Measurements from ENCODE around the gene NELFB. TPM values are rescaled to one million over a fixed set of nuclear protein-coding genes. Genes with fewer than 3 reads are reported as not detected.

The NELFB gene
- total RNA-seq, 2 donors from 2014 or later = 37.2 to 40.6 TPM

- no peaks in the 10 kb centered on the region for H3K27me3 ChIP-seq (replicated peaks; ENCODE audit: insufficient read depth)
- H3K36me3 ChIP-seq = no peaks in the 10 kb centered on the region
- peak overlapping the region; percentile 68 for H3K4me3 ChIP-seq
- DNase-seq (ENCODE audit: low spot score) = no peak
- peaks cover 30 to 40% of the 10 kb centered on the region in 2 donors for H3K4me1 ChIP-seq (ENCODE audit: control insufficient read depth in 1 of 2, low read depth in 2 of 2)
- H3K9me3 ChIP-seq = no peaks in the 10 kb centered on the region
- ATAC-seq (ENCODE audit: insufficient number of reproducible peaks, low FRiP score, low read depth) = no peak
- peak overlapping the region in 1 of 2 donors; percentile 27 for H3K27ac ChIP-seq
- TF ChIP-seq, protein P1, sequence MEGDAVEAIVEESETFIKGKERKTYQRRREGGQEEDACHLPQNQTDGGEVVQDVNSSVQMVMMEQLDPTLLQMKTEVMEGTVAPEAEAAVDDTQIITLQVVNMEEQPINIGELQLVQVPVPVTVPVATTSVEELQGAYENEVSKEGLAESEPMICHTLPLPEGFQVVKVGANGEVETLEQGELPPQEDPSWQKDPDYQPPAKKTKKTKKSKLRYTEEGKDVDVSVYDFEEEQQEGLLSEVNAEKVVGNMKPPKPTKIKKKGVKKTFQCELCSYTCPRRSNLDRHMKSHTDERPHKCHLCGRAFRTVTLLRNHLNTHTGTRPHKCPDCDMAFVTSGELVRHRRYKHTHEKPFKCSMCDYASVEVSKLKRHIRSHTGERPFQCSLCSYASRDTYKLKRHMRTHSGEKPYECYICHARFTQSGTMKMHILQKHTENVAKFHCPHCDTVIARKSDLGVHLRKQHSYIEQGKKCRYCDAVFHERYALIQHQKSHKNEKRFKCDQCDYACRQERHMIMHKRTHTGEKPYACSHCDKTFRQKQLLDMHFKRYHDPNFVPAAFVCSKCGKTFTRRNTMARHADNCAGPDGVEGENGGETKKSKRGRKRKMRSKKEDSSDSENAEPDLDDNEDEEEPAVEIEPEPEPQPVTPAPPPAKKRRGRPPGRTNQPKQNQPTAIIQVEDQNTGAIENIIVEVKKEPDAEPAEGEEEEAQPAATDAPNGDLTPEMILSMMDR (IDR thresholded peaks at IDR 0.05) = no peak
These were observed 50.1 kb downstream of the NELFB start for GRCh38 chr9:137305060-137305797.

DNA sequence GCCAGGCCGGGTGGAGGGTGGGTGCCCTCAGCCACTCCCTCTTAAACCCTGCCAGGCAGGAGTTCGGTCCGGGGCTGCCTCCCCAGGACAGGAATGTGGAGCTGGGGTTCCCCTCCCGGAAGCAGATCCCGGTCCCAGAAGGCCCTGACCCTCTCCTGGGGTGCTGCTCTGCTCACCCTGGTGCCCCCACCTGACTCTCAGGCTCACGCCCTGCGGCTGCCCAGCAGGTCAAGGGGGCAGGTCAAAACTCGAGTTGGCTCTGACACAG, 50.6 kb downstream of the NELFB start:
- Histone ChIP-seq H3K27ac (no peak overlapping the region), H3K27me3 (replicated peaks; ENCODE audit: insufficient read depth) (no peaks in the 10 kb centered on the region), H3K4me1 (ENCODE audit: control insufficient read depth in 1 of 2, low read depth in 2 of 2) (peaks cover 25 to 36% of the 10 kb centered on the region in 2 donors), H3K4me3 (peak overlapping the region; percentile 68), H3K9me3 (no peaks in the 10 kb centered on the region), H3K36me3 (no peaks in the 10 kb centered on the region)
- ATAC-seq (ENCODE audit: insufficient number of reproducible peaks, low FRiP score, low read depth) (no peak), DNase-seq (ENCODE audit: low spot score) (no peak)
- TF ChIP-seq, protein P1 (IDR thresholded peaks at IDR 0.05) = no peak

DNA sequence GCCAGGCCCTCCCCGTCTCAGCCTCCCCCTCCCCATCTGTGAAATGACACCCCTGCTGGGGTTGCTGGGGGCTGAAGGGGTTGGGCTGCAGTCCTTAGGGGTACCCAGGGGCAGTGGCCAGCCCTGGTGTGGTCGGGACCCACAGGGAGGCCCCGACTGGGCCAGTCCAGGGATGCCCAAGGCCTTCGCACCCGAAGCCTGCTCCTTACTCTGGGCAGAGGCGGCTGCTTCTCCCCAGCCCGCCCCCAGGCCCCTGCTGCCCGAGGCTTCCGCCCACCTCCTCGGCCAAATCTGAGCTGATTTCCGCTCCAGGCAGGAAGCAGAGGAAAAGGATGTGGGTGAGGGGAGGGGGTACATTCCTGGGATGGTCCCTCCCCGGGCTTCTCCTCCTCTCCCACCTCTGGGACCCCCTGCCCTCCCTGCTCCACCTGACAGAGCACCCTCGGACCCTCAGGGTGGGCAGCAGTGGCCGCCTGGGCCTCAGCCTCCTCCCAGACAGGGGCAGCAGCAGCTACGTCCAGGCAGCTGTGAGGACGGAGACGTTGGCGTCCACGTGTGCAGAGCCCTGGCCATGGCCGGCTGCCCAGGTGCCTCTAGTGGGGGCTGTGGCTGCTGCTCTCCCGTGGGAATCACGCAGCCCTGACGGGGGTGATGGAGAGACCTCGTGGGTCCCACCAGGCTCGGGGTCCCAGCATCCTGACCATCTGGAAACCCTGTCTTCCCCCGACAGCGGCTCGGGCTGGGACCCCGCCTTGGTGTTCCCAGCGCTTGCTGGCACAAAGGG, 51.1 kb downstream of the NELFB start:
- DNase-seq (ENCODE audit: low spot score) = no peak
- H3K27me3 ChIP-seq (replicated peaks; ENCODE audit: insufficient read depth) = no peaks in the 10 kb centered on the region

GRCh38 chr9:137306850-137307254, 51.7 kb downstream of the NELFB start:
- H3K4me3 ChIP-seq = no peak overlapping the region
- no peak overlapping the region for H3K27ac ChIP-seq
- no peaks in the 10 kb centered on the region for H3K27me3 ChIP-seq (replicated peaks; ENCODE audit: insufficient read depth)
- no peak for ATAC-seq (ENCODE audit: insufficient number of reproducible peaks, low FRiP score, low read depth)
- TF ChIP-seq, protein P1 (IDR thresholded peaks at IDR 0.05) = no peak
- no peaks in the 10 kb centered on the region for H3K9me3 ChIP-seq
- H3K36me3 ChIP-seq = no peaks in the 10 kb centered on the region
- H3K4me1 ChIP-seq (ENCODE audit: control insufficient read depth in 1 of 2, low read depth in 2 of 2) = peaks cover 18 to 28% of the 10 kb centered on the region in 2 donors
- DNase-seq (ENCODE audit: low spot score) = no peak

More for the DNA sequence above, 51.1 kb downstream of the NELFB start:
- ATAC-seq (ENCODE audit: insufficient number of reproducible peaks, low FRiP score, low read depth) = no peak
- no peak overlapping the region for H3K27ac ChIP-seq
- H3K4me3 ChIP-seq = no peak overlapping the region
- H3K9me3 ChIP-seq = no peaks in the 10 kb centered on the region
- TF ChIP-seq, protein P1 (IDR thresholded peaks at IDR 0.05) = no peak
- H3K4me1 ChIP-seq (ENCODE audit: control insufficient read depth in 1 of 2, low read depth in 2 of 2) = peaks cover 22 to 32% of the 10 kb centered on the region in 2 donors
- no peaks in the 10 kb centered on the region for H3K36me3 ChIP-seq

DNA sequence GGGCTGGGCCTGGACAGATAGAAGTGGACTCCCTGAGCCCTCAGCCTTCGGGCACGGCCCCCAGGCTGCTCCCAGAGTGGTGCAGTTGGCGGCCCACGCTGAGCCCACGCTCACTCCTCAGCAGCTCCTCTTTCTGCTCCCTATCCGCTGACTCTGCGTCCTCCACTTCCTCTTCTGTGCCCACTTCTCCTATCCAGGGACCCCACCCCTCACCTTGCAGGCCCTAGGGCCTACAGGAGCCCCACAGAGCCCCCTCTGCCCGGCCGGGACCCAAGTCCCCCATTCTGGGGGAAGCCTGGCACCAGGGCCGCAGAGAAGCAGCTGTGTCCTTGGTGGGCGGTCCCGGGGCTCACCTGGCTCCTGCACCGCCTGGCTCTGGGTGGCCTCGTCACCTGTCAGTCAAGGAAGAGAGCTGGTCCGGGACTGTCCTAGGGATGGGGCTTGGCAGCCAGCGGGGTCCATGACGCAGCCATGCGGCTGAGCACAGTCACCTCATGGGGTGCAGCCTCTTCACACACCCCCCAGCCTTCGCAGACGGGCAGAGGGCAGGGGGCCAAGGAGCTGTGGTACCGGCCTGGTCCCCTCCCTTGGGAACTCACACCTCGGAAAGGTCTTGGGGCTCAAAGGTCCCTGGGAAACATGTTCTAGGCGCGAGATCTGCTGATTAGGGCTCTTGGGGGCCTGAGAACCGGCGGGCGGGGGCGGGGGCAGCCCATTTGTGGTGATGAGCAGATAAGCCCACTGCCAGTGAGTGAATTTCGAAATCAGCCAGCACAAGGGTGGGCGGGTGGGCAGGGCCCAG, 52.3 kb downstream of the NELFB start:
- peaks cover 18 to 28% of the 10 kb centered on the region in 2 donors for H3K4me1 ChIP-seq (ENCODE audit: control insufficient read depth in 1 of 2, low read depth in 2 of 2)
- ATAC-seq (ENCODE audit: insufficient number of reproducible peaks, low FRiP score, low read depth) (no peak), DNase-seq (ENCODE audit: low spot score) (no peak)
- H3K36me3 ChIP-seq = no peaks in the 10 kb centered on the region
- H3K27ac ChIP-seq = no peak overlapping the region
- H3K4me3 ChIP-seq = no peak overlapping the region
- TF ChIP-seq, protein P1 (IDR thresholded peaks at IDR 0.05) = no peak
- no peaks in the 10 kb centered on the region for H3K9me3 ChIP-seq
- no peaks in the 10 kb centered on the region for H3K27me3 ChIP-seq (replicated peaks; ENCODE audit: insufficient read depth)
